Kidney epithelial cell (primary cell): ENCODE measurements around the gene CLCA4. TPM values are rescaled to one million over a fixed set of nuclear protein-coding genes. Genes with fewer than 3 reads are reported as not detected.
"Not testable (repeated sequence)": the region's sequence is repeated elsewhere in the genome, so short reads cannot be mapped to it uniquely, and the experiment has no call there.

ENCODE experiments used
- DNase-seq: peaks from one replicate; pipeline ENCODE4 v3.0.0-alpha.2; 2010; ENCODE audit warnings: low read depth
- H3K27me3 ChIP-seq: 2 replicates; pipeline ENCODE4 v1.6.0; 2011; ENCODE audit warnings: low read length; ENCODE audit not compliant: control insufficient read depth, insufficient read depth
- H3K36me3 ChIP-seq: 2 replicates; pipeline ENCODE4 v1.5.1; 2011; ENCODE audit warnings: low read length; ENCODE audit not compliant: control insufficient read depth, insufficient read depth
- H3K4me3 ChIP-seq: 2 replicates; pipeline ENCODE4 v1.5.1; 2011; ENCODE audit warnings: low read depth, mild to moderate bottlenecking, control low read depth, low read length
- total RNA-seq: library from RNA; depleted of rRNA; stranded (reverse); fragments of >200 nt; gene quantifications from 2 replicates; pipeline ENCODE4 v1.2.3, GENCODE V29; 2015
- TF ChIP-seq, protein P1 (sequence below): IDR thresholded peaks from 2 replicates; pipeline ENCODE4 v1.5.1; 2011; ENCODE audit warnings: mild to moderate bottlenecking, moderate library complexity, low read length, control low read depth, inconsistent platforms; ENCODE audit not compliant: insufficient read depth, poor library complexity, severe bottlenecking

The CLCA4 gene
- total RNA-seq, 1 donor from 2014 or later = not detected

DNA sequence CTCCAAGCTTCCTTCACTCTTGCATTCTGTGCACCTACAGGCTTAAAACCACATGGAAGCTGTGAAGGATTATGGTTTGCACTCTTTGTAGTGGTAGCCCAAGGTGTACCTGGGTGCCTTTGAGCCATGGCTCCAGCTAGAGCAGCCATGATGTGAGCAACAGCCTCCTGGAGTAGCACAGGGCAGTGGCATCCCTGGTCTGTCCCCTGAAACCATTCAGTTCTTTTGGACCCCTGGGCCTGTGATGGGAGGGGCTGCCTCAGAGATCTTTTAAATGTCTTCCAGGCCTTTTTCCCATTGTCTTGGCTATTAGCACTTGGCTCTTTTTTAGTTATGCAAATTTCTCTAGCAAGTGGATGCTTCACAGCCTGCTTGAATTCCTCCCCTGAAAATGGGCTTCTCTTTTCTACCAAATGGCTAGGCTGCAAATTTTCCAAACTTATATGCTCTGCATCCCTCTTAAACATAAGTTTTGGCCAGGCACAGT, 47.4 kb downstream of the CLCA4 start:
- Histone ChIP-seq H3K36me3 (no peaks in the 10 kb centered on the region), H3K27me3 (no peaks in the 10 kb centered on the region), H3K4me3 (no peak overlapping the region)
- TF ChIP-seq, protein P1, sequence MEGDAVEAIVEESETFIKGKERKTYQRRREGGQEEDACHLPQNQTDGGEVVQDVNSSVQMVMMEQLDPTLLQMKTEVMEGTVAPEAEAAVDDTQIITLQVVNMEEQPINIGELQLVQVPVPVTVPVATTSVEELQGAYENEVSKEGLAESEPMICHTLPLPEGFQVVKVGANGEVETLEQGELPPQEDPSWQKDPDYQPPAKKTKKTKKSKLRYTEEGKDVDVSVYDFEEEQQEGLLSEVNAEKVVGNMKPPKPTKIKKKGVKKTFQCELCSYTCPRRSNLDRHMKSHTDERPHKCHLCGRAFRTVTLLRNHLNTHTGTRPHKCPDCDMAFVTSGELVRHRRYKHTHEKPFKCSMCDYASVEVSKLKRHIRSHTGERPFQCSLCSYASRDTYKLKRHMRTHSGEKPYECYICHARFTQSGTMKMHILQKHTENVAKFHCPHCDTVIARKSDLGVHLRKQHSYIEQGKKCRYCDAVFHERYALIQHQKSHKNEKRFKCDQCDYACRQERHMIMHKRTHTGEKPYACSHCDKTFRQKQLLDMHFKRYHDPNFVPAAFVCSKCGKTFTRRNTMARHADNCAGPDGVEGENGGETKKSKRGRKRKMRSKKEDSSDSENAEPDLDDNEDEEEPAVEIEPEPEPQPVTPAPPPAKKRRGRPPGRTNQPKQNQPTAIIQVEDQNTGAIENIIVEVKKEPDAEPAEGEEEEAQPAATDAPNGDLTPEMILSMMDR = no peak
- no peak for DNase-seq

DNA sequence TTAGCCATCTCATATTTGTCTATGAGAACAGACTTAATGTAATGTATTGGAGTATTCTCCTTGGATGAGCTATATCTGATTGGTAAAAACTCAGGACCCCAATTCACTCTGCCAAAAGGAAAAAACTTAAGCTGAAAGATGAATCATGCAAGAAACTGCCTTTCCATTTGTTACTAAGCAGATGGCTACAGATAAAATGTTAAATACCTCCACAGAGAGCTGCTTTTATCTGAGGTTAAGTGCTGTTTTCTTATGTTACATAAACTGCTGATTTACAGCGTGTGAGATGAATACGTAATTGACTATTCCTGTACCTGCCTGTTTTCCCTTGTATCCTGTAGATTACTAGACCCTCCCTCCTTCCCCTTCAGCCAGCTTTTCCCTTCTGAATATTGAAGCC, 49.3 kb downstream of the CLCA4 start:
- Histone ChIP-seq H3K4me3 (no peak overlapping the region), H3K36me3 (no peaks in the 10 kb centered on the region), H3K27me3 (no peaks in the 10 kb centered on the region)
- TF ChIP-seq, protein P1 = no peak
- no peak for DNase-seq

DNA sequence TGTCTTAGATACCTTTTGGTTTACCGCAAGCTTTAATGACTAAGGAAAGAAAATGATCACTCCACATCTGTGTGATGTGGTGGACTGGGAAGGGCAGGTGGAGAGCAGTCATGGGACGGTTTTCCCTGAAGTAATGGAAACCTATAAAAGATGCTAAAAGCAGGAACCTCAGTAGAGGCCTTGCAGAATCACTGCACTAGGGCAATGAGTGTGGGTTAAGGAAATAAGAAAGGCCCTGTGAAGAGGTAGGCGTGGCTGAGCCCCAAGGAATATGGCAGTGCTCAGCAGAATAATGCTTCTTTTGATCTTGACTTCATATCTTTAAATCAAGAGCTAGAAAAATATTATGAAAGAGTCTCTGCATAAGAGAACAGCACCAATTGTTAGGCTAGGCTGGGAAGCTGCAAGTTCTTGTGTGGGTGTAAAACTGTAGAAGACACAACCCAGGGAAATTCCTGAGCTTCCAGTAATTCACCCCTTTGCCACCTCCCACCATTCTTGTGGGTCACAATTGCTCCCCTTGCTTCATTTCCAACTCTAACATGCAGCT, 49.9 kb downstream of the CLCA4 start:
- Histone ChIP-seq H3K4me3 (no peak overlapping the region), H3K36me3 (no peaks in the 10 kb centered on the region), H3K27me3 (no peaks in the 10 kb centered on the region)
- no peak for DNase-seq
- TF ChIP-seq, protein P1 = no peak

DNA sequence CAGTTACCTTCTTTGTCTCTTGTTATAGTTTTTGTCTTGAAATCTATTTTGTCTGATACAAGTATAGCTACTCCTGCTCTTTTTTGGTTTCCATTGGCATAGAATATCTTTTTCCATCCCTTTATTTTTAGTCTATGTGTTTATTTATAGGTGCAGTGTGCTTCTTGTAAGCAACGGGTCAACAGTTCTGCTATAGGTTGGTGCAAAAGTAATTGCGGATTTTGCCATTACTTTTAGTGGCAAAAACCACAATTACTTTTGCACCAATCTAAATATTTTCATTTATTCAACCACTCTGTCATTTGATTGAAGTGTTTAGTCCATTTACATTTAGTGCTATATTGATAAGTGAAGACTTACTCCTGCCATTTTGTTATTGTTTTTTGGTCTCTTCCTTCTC, 59.2 kb downstream of the CLCA4 start:
- H3K27me3 ChIP-seq, H3K4me3 ChIP-seq, DNase-seq, H3K36me3 ChIP-seq: not testable (repeated sequence)

DNA sequence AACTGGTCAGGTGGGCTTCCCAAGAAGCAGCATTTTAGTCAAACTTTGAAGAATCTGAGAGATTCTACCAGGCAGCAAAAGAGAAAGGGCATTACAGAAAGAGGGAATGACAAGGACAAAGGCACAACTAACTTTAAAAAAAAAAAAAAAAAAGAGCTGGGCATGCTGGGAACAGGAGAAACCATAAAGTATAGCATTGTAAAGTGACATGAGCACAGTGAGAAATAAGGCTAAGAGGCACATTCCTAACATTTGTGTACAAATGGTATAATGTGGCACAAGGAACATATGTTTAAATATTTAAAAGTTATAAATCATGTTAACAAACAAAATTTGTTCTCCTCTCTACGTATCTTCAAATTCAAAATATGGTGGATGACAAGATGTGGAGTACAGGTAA, 69.6 kb downstream of the CLCA4 start:
- no peak for DNase-seq
- H3K36me3 ChIP-seq = no peaks in the 10 kb centered on the region
- H3K27me3 ChIP-seq = no peaks in the 10 kb centered on the region
- no peak overlapping the region for H3K4me3 ChIP-seq
- TF ChIP-seq, protein P1 = no peak

DNA sequence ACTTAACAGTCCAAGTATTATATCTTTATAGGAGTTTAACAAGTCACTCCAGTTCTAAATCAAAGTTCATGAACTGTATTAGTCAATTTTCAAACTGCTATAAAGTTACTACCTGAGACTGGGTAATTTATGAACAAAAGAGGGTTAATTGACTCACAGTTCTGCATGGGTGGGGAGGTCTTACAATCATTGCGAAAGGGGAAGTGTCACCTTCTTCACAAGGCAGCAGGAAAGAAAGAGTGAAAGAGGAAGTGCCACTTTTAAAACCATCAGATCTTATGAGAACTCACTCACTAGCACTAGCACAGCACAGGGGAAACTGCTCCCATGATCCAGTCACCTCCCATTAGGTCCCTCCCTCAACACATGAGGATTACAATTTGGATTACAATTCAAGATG, 70.0 kb downstream of the CLCA4 start:
- no peaks in the 10 kb centered on the region for H3K36me3 ChIP-seq
- TF ChIP-seq, protein P1 = no peak
- H3K27me3 ChIP-seq = no peaks in the 10 kb centered on the region
- DNase-seq = no peak
- H3K4me3 ChIP-seq = no peak overlapping the region
